GM18526 (cell line): ENCODE data around the gene HOMER1.

Experiments
- POLR2A ChIP-seq: IDR thresholded peaks from 3 replicates; pipeline ENCODE4 v1.6.1; 2011; ENCODE audit not compliant: insufficient read length; ENCODE audit errors: extremely low read depth

HOMER1 gene

DNA sequence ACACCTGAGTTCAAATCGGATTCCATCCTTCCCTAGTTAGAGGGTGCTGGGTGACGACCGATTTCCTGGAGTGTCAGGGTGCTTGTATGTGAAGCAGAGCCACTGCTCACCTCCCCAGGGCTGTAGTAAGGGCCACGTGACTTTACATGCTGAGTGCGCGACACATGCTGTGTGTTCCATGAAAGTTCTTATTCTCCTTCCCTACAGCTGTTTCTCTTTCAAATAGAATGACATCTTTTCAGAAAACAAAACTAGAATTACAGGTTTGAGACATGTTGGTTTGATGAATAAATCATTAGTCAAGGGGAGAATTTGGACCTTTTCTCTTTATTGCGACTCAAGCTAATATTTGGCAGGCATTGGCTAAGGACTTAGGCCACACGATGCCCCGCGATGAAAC lies 164.9 kb downstream of the HOMER1 start:
- TF ChIP-seq POLR2A = no peak

DNA sequence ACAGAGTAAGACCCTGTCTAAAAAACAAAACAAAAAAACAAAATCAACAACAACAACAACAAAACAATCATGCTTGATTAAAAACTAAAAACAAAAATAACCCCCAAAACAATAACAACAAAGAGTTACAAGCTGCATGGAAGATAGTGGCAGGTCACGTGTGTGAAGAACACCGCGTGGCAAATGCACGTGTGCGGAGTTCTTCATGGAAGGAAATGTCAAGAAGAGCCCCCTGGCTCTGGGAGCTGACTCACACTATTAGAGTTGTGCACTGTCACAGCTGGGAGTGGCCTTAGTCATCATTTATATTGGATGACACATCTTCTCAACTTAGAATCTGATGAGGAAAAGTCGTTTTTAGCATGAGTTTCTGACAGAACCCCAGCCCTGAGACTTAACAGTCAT lies 167.5 kb downstream of the HOMER1 start:
- TF ChIP-seq POLR2A = no peak

GRCh38 chr5:79333852-79334557 lies 179.9 kb downstream of the HOMER1 start:
- TF ChIP-seq POLR2A = no peak

DNA sequence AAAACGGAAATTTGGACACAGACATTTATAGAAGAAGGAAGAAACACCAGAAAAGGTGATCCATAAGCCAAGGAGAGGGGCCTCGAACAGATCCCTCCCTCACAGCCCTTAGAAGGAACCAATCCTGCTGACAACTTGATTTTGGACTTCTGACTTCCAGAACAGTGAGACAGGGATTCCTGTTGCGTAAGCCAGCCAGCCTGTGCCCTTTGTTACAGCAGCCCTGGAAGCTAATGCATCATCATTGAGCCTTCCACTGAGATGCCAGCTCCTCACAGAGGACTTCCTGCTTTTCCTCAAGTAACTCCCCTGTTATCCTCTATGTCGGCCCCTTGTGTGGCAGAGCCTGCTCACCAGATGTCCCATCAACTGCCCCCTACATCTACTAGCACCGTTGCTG lies 183.9 kb downstream of the HOMER1 start:
- TF ChIP-seq POLR2A = no peak

DNA sequence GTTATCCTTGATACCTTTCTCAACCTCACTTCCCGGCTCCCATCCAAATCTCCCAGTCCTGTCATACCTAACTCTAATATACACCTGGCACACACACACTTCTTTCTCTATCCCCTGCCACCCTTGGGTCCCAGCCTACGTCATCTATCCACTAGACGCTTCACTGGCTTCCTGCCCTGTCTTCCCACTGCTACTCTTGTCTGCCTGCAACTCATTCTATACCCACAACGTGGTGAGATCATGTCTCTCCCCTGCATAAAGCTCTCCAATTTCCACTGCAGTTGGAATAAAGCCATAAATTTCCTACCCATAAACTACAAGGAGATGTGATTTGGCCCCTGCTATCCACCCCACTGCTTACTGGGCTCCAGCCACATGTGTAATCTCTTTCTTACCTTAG lies 184.5 kb downstream of the HOMER1 start:
- no peak for TF ChIP-seq POLR2A
